ENCODE results near the gene CFAP410.

The CFAP410 gene

DNA sequence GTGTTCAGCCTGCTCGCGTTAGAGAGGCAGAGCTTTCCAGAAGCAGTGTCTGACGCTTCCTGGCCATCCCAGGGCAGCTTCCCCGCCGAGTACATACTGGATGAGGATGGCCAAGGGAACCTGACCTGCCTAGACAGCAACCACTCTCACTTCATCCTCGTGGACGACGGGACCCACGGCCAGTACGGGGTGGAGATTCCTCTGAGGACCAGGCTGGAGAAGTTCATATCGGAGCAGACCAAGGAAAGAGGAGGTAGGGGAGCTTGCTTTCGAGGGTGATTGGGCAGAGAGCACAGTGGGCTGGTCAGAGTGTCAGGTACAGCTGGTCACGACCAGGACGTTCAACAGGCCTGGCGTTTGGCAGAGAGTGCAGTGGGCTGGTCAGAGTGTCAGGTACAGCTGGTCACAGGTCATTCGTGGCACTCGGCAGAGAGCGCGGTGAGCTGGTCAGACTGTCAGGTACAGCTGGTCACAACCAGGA is 36.6 kb upstream of the CFAP410 start:
- TF ChIP-seq, protein P1, sequence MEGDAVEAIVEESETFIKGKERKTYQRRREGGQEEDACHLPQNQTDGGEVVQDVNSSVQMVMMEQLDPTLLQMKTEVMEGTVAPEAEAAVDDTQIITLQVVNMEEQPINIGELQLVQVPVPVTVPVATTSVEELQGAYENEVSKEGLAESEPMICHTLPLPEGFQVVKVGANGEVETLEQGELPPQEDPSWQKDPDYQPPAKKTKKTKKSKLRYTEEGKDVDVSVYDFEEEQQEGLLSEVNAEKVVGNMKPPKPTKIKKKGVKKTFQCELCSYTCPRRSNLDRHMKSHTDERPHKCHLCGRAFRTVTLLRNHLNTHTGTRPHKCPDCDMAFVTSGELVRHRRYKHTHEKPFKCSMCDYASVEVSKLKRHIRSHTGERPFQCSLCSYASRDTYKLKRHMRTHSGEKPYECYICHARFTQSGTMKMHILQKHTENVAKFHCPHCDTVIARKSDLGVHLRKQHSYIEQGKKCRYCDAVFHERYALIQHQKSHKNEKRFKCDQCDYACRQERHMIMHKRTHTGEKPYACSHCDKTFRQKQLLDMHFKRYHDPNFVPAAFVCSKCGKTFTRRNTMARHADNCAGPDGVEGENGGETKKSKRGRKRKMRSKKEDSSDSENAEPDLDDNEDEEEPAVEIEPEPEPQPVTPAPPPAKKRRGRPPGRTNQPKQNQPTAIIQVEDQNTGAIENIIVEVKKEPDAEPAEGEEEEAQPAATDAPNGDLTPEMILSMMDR (conservative IDR thresholded peaks at IDR 0.05; ENCODE audit: control insufficient read depth, insufficient read depth, low read depth, low read length): no peak
- H3K4me3 ChIP-seq (ENCODE audit: control insufficient read depth, low read depth, low read length): no peak overlapping the region
- no peak for DNase-seq (ENCODE audit: low read depth)

DNA sequence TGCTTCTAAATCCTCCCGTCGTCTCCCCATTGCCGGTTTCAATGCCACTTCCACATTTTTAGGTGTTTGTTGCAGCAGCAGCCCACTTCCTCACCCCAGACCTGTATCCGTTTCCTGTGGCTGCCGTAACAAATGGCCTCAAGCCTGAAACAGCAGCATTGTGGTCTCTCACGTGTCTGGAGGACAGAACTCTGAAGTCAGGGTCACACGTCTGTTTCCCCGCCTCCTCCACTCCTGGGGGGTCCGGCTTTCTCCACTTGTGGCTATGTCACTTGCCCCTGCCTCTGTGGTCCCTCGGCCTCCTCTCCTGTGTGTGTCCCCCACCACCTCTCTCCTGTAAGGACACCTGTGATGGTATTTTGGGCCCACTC is 36.1 kb upstream of the CFAP410 start:
- TF ChIP-seq, protein P1 (conservative IDR thresholded peaks at IDR 0.05; ENCODE audit: control insufficient read depth, insufficient read depth, low read depth, low read length): no peak
- H3K4me3 ChIP-seq (ENCODE audit: control insufficient read depth, low read depth, low read length): no peak overlapping the region
- DNase-seq (ENCODE audit: low read depth): no peak

DNA sequence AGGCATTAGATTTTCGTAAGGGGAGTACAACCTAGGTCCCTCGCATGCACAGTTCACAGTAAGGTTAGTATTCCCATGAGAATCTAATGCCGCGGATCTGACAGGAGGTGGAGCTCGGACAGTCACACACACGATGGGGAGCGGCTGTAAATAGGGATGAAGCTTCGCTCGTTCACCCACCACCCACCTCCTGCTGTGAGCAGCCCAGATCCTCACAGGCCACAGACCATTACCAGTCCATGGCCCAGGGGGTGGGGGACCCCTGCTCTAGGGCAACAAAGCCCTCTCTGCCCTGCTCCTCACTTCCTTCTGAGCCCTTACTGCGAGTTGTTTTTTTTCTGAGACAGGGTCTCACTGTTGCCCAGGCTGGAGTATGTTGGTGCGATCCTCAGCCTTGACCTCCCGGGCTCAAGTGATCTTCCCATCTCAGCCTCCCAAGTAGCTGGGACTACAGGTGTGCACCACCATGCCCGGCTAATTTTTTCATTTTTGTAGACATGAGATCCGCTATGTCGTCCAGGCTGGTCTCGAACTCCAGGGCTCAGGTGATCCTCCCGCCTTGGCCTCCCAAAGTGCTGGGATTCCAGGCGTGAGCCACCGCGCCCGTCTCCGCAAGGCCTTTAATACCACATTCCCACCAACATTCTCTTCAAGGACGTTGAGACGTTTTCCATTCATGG is 35.6 kb upstream of the CFAP410 start:
- no peak for DNase-seq (ENCODE audit: low read depth)
- TF ChIP-seq, protein P1 (conservative IDR thresholded peaks at IDR 0.05; ENCODE audit: control insufficient read depth, insufficient read depth, low read depth, low read length): no peak
- H3K4me3 ChIP-seq (ENCODE audit: control insufficient read depth, low read depth, low read length): no peak overlapping the region

- TF ChIP-seq, protein P1 (conservative IDR thresholded peaks at IDR 0.05; ENCODE audit: control insufficient read depth, insufficient read depth, low read depth, low read length): no peak
- DNase-seq (ENCODE audit: low read depth): no peak
Measured at GRCh38 chr21:44372616-44373015, 33.4 kb upstream of the CFAP410 start.

DNA sequence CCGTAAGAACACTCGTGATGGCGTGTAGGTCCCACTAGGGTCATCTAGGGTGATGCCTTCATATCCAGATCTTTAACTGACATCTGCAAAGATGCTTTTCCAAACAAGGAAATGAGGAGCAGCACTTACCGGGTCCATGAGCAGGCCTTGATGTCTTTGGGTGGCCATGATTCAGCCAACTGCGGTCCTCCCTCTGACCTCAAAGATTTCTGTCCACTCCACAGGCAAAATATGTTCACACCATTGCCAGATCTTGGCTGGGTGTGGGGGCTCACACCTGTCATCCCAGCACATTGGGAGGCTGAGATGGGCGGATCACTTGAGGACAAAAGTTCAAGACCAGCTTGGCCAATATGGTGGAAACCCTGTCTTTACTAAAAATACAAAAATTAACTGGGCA is 32.4 kb upstream of the CFAP410 start:
- H3K4me3 ChIP-seq (ENCODE audit: control insufficient read depth, low read depth, low read length): no peak overlapping the region
- TF ChIP-seq, protein P1 (conservative IDR thresholded peaks at IDR 0.05; ENCODE audit: control insufficient read depth, insufficient read depth, low read depth, low read length): no peak
- DNase-seq (ENCODE audit: low read depth): no peak

More at GRCh38 chr21:44372616-44373015, 33.4 kb upstream of the CFAP410 start:
- no peak overlapping the region for H3K4me3 ChIP-seq (ENCODE audit: control insufficient read depth, low read depth, low read length)

GRCh38 chr21:44370786-44371410 is 31.7 kb upstream of the CFAP410 start:
- no peak overlapping the region for H3K4me3 ChIP-seq (ENCODE audit: control insufficient read depth, low read depth, low read length)
- no peak for DNase-seq (ENCODE audit: low read depth)
- TF ChIP-seq, protein P1 (conservative IDR thresholded peaks at IDR 0.05; ENCODE audit: control insufficient read depth, insufficient read depth, low read depth, low read length): no peak
